Stomach (tissue), 9 donors: ENCODE measurements around the gene CCN5. TPM values are rescaled to one million over a fixed set of nuclear protein-coding genes. Genes with fewer than 3 reads are reported as not detected.

Experiments used
- DNase-seq, 2 donors: peaks; one replicate each; pipeline versions ENCODE4 v3.0.0 to v3.0.0-alpha.2; 2013 to 2019
- H3K27ac ChIP-seq, 5 donors: fragments of 200-600 bp in 4 of 5; sonication (generic) in 4 of 5; one replicate each; pipeline ENCODE4 v1.5.1; 2013 to 2019; ENCODE audit warnings: mild to moderate bottlenecking in 1 of 5, moderate library complexity in 1 of 5
- H3K27me3 ChIP-seq, 3 donors: fragments of 200-600 bp; sonication (generic); one replicate each; pipeline ENCODE4 v1.5.1; 2017 to 2019; ENCODE audit warnings: mixed run types in 1 of 3
- H3K36me3 ChIP-seq, 4 donors: fragments of 200-600 bp; sonication (generic); 1 replicate in 3 of 4; 2 replicates in 1 of 4; pipeline ENCODE4 v1.5.1; 2016 to 2019
- H3K4me1 ChIP-seq, 4 donors: fragments of 200-600 bp; sonication (generic); one replicate each; pipeline ENCODE4 v1.5.1; 2016 to 2019
- H3K4me3 ChIP-seq, 4 donors: fragments of 200-600 bp; sonication (generic) in 3 of 4; one replicate each; pipeline ENCODE4 v1.5.1; 2016 to 2019; ENCODE audit warnings: mild to moderate bottlenecking in 1 of 4
- H3K9me3 ChIP-seq, 4 donors: fragments of 200-600 bp; sonication (generic); one replicate each; pipeline ENCODE4 v1.5.1; 2016 to 2019
- EP300 ChIP-seq: sonication (generic); formaldehyde crosslinking; IDR thresholded peaks from one replicate; pipeline ENCODE4 v1.6.1; 2017; ENCODE audit warnings: antibody characterized with exemption
- POLR2A ChIP-seq, 4 donors: fragments of 450-650 bp; IDR thresholded peaks; one replicate each; pipeline ENCODE4 v1.6.1; 2016; ENCODE audit warnings: antibody characterized with exemption in 4 of 4, control low read depth in 2 of 4, mild to moderate bottlenecking in 1 of 4, moderate library complexity in 1 of 4
- POLR2AphosphoS5 ChIP-seq, 3 donors: sonication (generic); formaldehyde crosslinking; IDR thresholded peaks; one replicate each; pipeline ENCODE4 v1.6.1; 2016; ENCODE audit warnings: antibody characterized with exemption in 3 of 3
- WGBS, 5 donors: extraction: QIAGEN DNeasy Blood & Tissue Kit in 3 of 5; methylation state at CpG; one replicate each; pipeline versions ENCODE4 v1.1.5 to v1.1.7; 2013 to 2018; 5-methylcytosine and 5-hydroxymethylcytosine counted together
- intact Hi-C: fragments of 100-400 bp; cut with DNase I; formaldehyde crosslinking; loops from one replicate; pipeline ENCODE4 v1.15.1; 2023; ENCODE audit warnings: low total_unique reads
- polyA plus RNA-seq, 3 donors: library from polyadenylated mRNA; stranded (reverse); fragments of 200-250 nt; gene quantifications; one replicate each; pipeline ENCODE4 v1.2.3, GENCODE V29; 2013
- total RNA-seq, 5 donors: library from RNA; depleted of rRNA; stranded (reverse); fragments of >200 nt; gene quantifications; one replicate each; pipeline versions ENCODE4 v1.1.0 to v1.2.3, GENCODE V29; 2014 to 2016
- TF ChIP-seq, protein P1 (sequence below), 7 experiments: fragments of 450-650 bp in 4 of 7; fragments of 200-600 bp in 3 of 7; sonication (generic) in 3 of 7; IDR thresholded peaks; one replicate each; pipeline ENCODE4 v1.5.1; 2016 to 2019; ENCODE audit warnings: antibody characterized with exemption in 7 of 7, control low read depth in 2 of 7, mild to moderate bottlenecking in 1 of 7
- donor health status: healthy with polysubstance abuse.
- donor health status: Bipolar disorder and iron deficiency.
- donor health status: healthy.

Gene CCN5
- total and polyA plus RNA-seq, 8 donors = 2.5 to 193 (median 8.2) TPM; not detected in 3

DNA sequence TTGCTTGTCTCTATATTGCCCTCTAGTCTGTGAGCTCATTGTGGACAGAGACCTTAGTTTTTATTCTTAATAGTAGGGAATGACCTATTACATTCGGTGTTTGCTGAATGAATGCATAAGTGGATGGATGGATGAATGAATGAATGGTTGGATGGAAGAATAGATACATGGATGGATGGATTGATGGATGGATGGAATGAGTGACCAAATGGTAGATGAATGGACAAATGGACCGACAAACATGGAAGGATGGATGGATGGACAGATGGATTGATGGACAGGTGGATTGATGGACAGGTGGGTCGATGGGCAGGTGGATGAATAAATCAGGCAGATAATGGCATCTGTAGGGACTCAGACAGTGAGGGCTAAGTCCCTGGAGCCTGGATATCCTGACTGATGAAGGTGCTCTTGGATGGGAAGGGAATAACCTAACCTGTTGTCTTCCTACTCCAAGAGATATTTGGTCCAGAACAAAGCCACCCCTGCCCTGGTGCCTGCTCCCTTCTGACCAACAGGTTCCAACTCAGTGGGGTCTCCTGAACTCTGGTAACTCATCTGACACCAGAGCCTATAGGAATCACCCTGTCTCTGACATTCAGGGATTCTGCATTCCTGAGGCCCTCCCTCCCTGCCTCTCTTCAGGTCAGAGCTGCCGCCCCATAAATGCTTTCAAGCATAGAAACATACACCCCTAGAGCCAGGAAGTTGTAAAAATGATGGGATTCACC, 9.6 kb upstream of the CCN5 start:
- no peak for DNase-seq
- Histone ChIP-seq H3K4me3 (no peak overlapping the region), H3K4me1 (peaks cover 12 to 54% (median 31%) of the 10 kb centered on the region in 4 donors), H3K27me3 (no peaks in the 10 kb centered on the region), H3K9me3 (no peaks in the 10 kb centered on the region), H3K27ac (peak overlapping the region in 2 of 5 donors; percentile 22 to 73), H3K36me3 (no peaks in the 10 kb centered on the region)
- TF ChIP-seq, protein P1, sequence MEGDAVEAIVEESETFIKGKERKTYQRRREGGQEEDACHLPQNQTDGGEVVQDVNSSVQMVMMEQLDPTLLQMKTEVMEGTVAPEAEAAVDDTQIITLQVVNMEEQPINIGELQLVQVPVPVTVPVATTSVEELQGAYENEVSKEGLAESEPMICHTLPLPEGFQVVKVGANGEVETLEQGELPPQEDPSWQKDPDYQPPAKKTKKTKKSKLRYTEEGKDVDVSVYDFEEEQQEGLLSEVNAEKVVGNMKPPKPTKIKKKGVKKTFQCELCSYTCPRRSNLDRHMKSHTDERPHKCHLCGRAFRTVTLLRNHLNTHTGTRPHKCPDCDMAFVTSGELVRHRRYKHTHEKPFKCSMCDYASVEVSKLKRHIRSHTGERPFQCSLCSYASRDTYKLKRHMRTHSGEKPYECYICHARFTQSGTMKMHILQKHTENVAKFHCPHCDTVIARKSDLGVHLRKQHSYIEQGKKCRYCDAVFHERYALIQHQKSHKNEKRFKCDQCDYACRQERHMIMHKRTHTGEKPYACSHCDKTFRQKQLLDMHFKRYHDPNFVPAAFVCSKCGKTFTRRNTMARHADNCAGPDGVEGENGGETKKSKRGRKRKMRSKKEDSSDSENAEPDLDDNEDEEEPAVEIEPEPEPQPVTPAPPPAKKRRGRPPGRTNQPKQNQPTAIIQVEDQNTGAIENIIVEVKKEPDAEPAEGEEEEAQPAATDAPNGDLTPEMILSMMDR (IDR thresholded peaks at IDR 0.05) = no peak
- TF ChIP-seq EP300 = no peak
- TF ChIP-seq POLR2A (IDR thresholded peaks at IDR 0.05) = no peak
- TF ChIP-seq POLR2AphosphoS5 (IDR thresholded peaks at IDR 0.05) = no peak
- intact Hi-C loops = no loop called here
- WGBS, 5 donors = 75 to 86% (median 82%) methylated on average over 4 of the region's 4 CpGs

DNA sequence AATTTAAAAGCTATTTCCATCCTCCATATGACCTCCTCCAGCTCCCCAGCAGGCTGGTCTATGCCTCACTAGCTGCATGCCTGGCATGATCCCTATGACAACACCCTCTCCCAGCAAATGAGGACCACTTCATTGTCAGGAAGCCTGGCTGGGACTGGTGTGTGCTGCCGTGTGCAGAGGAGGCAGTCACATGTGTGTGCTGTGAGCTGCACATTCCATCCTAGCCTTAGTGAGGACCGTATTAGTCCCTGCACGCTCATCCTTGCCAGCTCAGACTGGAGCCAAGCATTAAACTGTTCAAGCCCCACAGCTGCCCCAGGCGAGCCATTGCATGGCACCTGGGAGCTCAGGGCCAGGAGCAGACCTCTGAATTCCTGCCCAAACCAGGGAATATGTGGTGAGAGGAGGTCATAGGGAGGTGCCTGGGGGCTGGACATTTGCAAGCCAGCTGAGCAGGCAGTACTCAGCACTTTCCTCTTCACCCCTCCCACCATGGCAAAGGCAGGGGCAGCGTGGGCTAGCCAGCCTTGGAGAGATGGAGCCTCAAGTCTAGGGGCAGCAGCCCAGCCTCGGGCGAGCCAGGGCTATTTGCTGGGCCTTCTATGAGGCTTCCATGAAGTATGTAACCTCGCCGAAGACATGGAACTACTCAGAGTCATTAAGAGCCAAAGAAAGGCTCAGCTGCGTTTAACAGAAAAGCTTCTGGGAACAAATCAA, 8.7 kb upstream of the CCN5 start:
- peak in 1 of 2 donors; percentile 47 for DNase-seq
- TF ChIP-seq, protein P1 (IDR thresholded peaks at IDR 0.05) = no peak
- TF ChIP-seq EP300 = no peak
- TF ChIP-seq POLR2A (IDR thresholded peaks at IDR 0.05) = no peak
- TF ChIP-seq POLR2AphosphoS5 (IDR thresholded peaks at IDR 0.05) = peak in 2 of 3 donors; percentile 2 to 24
- no peaks in the 10 kb centered on the region for H3K36me3 ChIP-seq
- H3K27ac ChIP-seq = peak overlapping the region in 4 of 5 donors; percentile 4 to 61 (median 35)
- intact Hi-C loops = no loop called here
- WGBS, 5 donors = 59 to 76% (median 67%) methylated on average over 9 to 10 of the region's 10 CpGs
- no peaks in the 10 kb centered on the region for H3K9me3 ChIP-seq
- peaks cover 12 to 48% (median 24%) of the 10 kb centered on the region in 4 donors for H3K4me1 ChIP-seq
- H3K27me3 ChIP-seq = no peaks in the 10 kb centered on the region
- H3K4me3 ChIP-seq = no peak overlapping the region

DNA sequence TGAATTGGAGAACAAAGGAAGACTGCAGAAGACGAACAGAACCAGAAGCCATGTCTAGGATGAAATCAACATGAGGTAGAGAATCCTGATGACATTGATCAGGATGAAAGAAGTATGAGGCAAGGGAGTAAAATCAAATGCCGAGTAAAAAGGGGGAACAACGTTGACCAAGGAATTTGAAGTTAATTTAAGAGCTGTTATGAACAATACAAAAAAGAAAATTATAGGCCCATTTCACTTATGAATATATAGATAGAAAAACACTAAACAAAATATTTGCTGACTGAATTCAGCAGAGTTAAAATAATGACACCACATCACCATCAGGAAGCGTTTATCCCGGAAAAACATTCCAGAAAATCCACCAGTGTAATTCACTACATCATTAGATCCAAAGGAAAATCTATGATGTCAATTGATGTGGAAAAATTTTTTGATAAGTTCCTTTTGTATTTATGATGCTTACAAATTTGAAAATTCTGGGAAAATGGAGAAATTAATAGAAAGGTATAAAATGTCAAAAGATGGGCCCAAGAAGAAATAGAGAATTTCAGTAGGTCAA, 8.1 kb upstream of the CCN5 start:
- intact Hi-C loops = no loop called here
- H3K27ac ChIP-seq = peak overlapping the region in 3 of 5 donors; percentile 4 to 61 (median 35)
- WGBS, 5 donors = 86 to 92% (median 88%) methylated on average over 5 of the region's 5 CpGs
- H3K4me1 ChIP-seq = peaks cover 11 to 42% (median 18%) of the 10 kb centered on the region in 4 donors
- H3K4me3 ChIP-seq = no peak overlapping the region
- H3K27me3 ChIP-seq = no peaks in the 10 kb centered on the region
- TF ChIP-seq POLR2A (IDR thresholded peaks at IDR 0.05) = no peak
- no peak for TF ChIP-seq EP300
- TF ChIP-seq, protein P1 (IDR thresholded peaks at IDR 0.05) = no peak
- no peak for TF ChIP-seq POLR2AphosphoS5 (IDR thresholded peaks at IDR 0.05)
- H3K9me3 ChIP-seq = no peaks in the 10 kb centered on the region
- H3K36me3 ChIP-seq = no peaks in the 10 kb centered on the region
- DNase-seq = no peak

DNA sequence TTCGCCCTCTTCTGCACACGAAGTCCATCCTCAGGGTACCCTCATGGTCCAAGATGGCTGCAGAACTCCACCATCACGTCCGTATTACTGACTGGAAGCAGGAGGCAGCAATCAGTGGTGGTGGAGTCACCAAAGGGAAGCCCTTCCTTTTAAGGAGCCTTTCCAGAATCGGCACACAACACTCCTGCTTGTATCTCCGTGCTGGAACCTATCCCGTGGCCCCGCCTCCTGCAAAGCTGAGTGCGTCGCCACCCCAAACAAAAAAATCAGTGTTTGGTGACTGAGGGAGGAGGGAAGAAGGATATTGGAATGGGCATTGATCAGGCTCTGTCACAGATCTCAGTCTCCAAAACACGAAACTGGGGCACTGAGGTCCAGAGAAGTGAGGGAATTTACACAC, 5.8 kb upstream of the CCN5 start:
- intact Hi-C loops = no loop called here
- 44 to 65% (median 57%) methylated on average over 11 of the region's 11 CpGs for WGBS, 5 donors
- no peak for TF ChIP-seq EP300
- no peak for TF ChIP-seq POLR2A (IDR thresholded peaks at IDR 0.05)
- TF ChIP-seq, protein P1 (IDR thresholded peaks at IDR 0.05) = no peak
- no peak for TF ChIP-seq POLR2AphosphoS5 (IDR thresholded peaks at IDR 0.05)
- Histone ChIP-seq H3K9me3 (no peaks in the 10 kb centered on the region), H3K4me1 (peaks cover 6 to 28% (median 9%) of the 10 kb centered on the region in 4 donors), H3K27ac (no peak overlapping the region), H3K27me3 (no peaks in the 10 kb centered on the region), H3K36me3 (no peaks in the 10 kb centered on the region), H3K4me3 (no peak overlapping the region)
- peak in 1 of 2 donors; percentile 43 for DNase-seq
